ENCODE results near the gene CLK4.

CLK4 gene

GRCh38 chr5:178563621-178564020 is 63.2 kb downstream of the CLK4 start:
- no peak overlapping the region for H3K4me3 ChIP-seq (ENCODE audit: control insufficient read depth, low read depth, low read length)

GRCh38 chr5:178561746-178562264 is 65.0 kb downstream of the CLK4 start:
- TF ChIP-seq CTCF (IDR thresholded peaks at IDR 0.05; ENCODE audit: control insufficient read depth, insufficient read depth, low read depth, low read length, missing control alignments), result no peak
- no peak overlapping the region for H3K4me3 ChIP-seq (ENCODE audit: control insufficient read depth, low read depth, low read length)
- DNase-seq (ENCODE audit: low read depth), result no peak

More at GRCh38 chr5:178563621-178564020, 63.2 kb downstream of the CLK4 start:
- DNase-seq (ENCODE audit: low read depth), result no peak
- no peak for TF ChIP-seq CTCF (IDR thresholded peaks at IDR 0.05; ENCODE audit: control insufficient read depth, insufficient read depth, low read depth, low read length, missing control alignments)

- DNase-seq (ENCODE audit: low read depth), result no peak
- no peak overlapping the region for H3K4me3 ChIP-seq (ENCODE audit: control insufficient read depth, low read depth, low read length)
- TF ChIP-seq CTCF (IDR thresholded peaks at IDR 0.05; ENCODE audit: control insufficient read depth, insufficient read depth, low read depth, low read length, missing control alignments), result no peak
Measured at GRCh38 chr5:178560911-178561310, 65.9 kb downstream of the CLK4 start.

- no peak for TF ChIP-seq CTCF (IDR thresholded peaks at IDR 0.05; ENCODE audit: control insufficient read depth, insufficient read depth, low read depth, low read length, missing control alignments)
- H3K4me3 ChIP-seq (ENCODE audit: control insufficient read depth, low read depth, low read length), result no peak overlapping the region
- no peak for DNase-seq (ENCODE audit: low read depth)
Measured at GRCh38 chr5:178557416-178557815, 69.4 kb downstream of the CLK4 start.

GRCh38 chr5:178555771-178556211 is 71.1 kb downstream of the CLK4 start:
- H3K4me3 ChIP-seq (ENCODE audit: control insufficient read depth, low read depth, low read length), result no peak overlapping the region
- no peak for DNase-seq (ENCODE audit: low read depth)
- TF ChIP-seq CTCF (IDR thresholded peaks at IDR 0.05; ENCODE audit: control insufficient read depth, insufficient read depth, low read depth, low read length, missing control alignments), result no peak

GRCh38 chr5:178555005-178555404 is 71.8 kb downstream of the CLK4 start:
- no peak for DNase-seq (ENCODE audit: low read depth)
- no peak overlapping the region for H3K4me3 ChIP-seq (ENCODE audit: control insufficient read depth, low read depth, low read length)
- no peak for TF ChIP-seq CTCF (IDR thresholded peaks at IDR 0.05; ENCODE audit: control insufficient read depth, insufficient read depth, low read depth, low read length, missing control alignments)

GRCh38 chr5:178554311-178554710 is 72.5 kb downstream of the CLK4 start:
- H3K4me3 ChIP-seq (ENCODE audit: control insufficient read depth, low read depth, low read length), result no peak overlapping the region
- no peak for DNase-seq (ENCODE audit: low read depth)
- TF ChIP-seq CTCF (IDR thresholded peaks at IDR 0.05; ENCODE audit: control insufficient read depth, insufficient read depth, low read depth, low read length, missing control alignments), result no peak
